Tibial artery (tissue), 4 donors: Measurements from ENCODE around the gene BRCA1.
"Not testable (repeated sequence)": the region's sequence is repeated elsewhere in the genome, so short reads cannot be mapped to it uniquely, and the experiment has no call there.

Experiments
- DNase-seq, 2 donors: peaks; one replicate each; pipeline ENCODE4 v3.0.0-alpha.2; 2019
- H3K27ac ChIP-seq, 2 donors: fragments of 200-600 bp; sonication (generic) in 1 of 2; 1 replicate in 1 of 2; 2 replicates in 1 of 2; pipeline ENCODE4 v1.5.1; 2018 to 2019; ENCODE audit warnings: mild to moderate bottlenecking in 1 of 2
- H3K27me3 ChIP-seq, 2 donors: fragments of 200-600 bp; sonication (generic) in 1 of 2; one replicate each; pipeline versions ENCODE4 v1.5.1 to v1.6.0; 2016 to 2019
- H3K36me3 ChIP-seq, 3 donors: fragments of 200-600 bp; sonication (generic) in 2 of 3; one replicate each; pipeline ENCODE4 v1.5.1; 2016 to 2019; ENCODE audit warnings: mild to moderate bottlenecking in 2 of 3
- H3K4me1 ChIP-seq, 4 donors: fragments of 200-600 bp; sonication (generic) in 2 of 4; 1 replicate in 3 of 4; 2 replicates in 1 of 4; pipeline ENCODE4 v1.5.1; 2016 to 2019
- H3K4me3 ChIP-seq, 2 donors: fragments of 200-600 bp; sonication (generic) in 1 of 2; 1 replicate in 1 of 2; 2 replicates in 1 of 2; pipeline ENCODE4 v1.5.1; 2018 to 2019; ENCODE audit warnings: mild to moderate bottlenecking in 2 of 2
- H3K9me3 ChIP-seq, 3 donors: fragments of 200-600 bp; sonication (generic) in 1 of 3; one replicate each; pipeline ENCODE4 v1.5.1; 2016 to 2019
- intact Hi-C: fragments of 100-400 bp; cut with DNase I; formaldehyde crosslinking; loops from one replicate; pipeline ENCODE4 v1.15.0; 2023; ENCODE audit warnings: low total_unique reads
- TF ChIP-seq, protein P1 (sequence below), 2 experiments: fragments of 200-600 bp in 1 of 2; fragments of 450-650 bp in 1 of 2; IDR thresholded peaks; one replicate each; pipeline ENCODE4 v1.5.1; 2017 to 2019; ENCODE audit warnings: antibody characterized with exemption in 2 of 2, mild to moderate bottlenecking in 1 of 2, moderate library complexity in 1 of 2

Gene BRCA1

DNA sequence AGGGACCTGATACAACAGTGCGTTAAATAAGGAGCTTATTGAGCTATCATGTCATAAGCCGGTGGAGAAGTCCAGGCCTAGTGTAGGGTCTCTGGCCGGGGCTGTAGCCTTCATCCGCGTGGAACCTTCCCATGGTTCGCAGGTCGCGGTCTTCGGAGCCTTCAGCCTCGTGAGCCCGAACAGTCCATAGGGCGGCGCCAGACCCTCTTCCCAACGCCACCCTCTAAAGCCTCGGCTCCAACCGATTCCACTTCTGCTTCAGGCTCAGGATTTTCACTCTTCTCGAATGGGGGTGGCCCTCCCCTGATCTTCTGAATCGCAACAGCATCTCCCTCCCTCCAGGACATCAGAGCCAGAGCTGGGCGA is 10.3 kb upstream of the BRCA1 start:
- Histone ChIP-seq H3K9me3 (no peaks in the 10 kb centered on the region), H3K4me1 (no peaks in the 10 kb centered on the region), H3K4me3 (no peak overlapping the region), H3K36me3 (peaks cover 17 to 49% (median 37%) of the 10 kb centered on the region in 3 donors), H3K27me3 (no peaks in the 10 kb centered on the region), H3K27ac (no peak overlapping the region)
- TF ChIP-seq, protein P1, sequence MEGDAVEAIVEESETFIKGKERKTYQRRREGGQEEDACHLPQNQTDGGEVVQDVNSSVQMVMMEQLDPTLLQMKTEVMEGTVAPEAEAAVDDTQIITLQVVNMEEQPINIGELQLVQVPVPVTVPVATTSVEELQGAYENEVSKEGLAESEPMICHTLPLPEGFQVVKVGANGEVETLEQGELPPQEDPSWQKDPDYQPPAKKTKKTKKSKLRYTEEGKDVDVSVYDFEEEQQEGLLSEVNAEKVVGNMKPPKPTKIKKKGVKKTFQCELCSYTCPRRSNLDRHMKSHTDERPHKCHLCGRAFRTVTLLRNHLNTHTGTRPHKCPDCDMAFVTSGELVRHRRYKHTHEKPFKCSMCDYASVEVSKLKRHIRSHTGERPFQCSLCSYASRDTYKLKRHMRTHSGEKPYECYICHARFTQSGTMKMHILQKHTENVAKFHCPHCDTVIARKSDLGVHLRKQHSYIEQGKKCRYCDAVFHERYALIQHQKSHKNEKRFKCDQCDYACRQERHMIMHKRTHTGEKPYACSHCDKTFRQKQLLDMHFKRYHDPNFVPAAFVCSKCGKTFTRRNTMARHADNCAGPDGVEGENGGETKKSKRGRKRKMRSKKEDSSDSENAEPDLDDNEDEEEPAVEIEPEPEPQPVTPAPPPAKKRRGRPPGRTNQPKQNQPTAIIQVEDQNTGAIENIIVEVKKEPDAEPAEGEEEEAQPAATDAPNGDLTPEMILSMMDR (IDR thresholded peaks at IDR 0.05): no peak
- intact Hi-C loops: no loop called here
- no peak for DNase-seq

DNA sequence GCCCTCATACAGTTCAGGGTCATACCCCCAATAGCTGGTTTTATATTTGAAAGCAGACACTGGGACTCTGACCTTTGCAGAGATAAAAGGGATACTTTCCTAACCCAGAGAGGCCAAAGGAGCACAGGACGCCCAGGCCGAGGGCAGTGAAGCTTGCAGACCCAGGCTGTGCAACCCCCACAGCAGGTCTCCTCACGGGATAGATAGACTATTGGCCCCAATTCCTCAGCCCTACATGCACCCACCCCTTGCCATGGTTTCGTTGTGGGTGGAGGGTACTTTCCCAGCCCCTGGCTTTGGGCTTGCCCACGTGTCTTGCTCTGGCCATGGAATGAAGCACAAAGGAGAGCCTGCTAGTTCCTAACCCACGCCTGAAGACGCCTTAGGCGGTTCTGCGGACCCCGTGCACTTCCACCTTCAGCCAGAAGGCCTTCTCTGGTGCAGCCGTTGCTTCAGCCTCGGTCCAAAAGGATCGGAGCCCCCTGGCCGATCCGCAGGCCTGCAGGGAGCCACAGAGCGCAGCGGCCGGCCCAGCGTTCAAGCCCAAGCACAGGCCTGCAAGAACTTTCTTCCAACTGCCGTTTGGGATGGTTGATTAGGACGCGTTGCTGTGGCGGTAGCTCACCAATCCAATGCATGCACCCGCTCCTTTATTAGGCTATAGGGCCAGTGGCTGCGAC is 9.8 kb upstream of the BRCA1 start:
- no peak for DNase-seq
- Histone ChIP-seq H3K27ac (no peak overlapping the region), H3K4me1 (no peaks in the 10 kb centered on the region), H3K9me3 (no peaks in the 10 kb centered on the region), H3K36me3 (peaks cover 17 to 47% (median 37%) of the 10 kb centered on the region in 3 donors), H3K4me3 (no peak overlapping the region), H3K27me3 (no peaks in the 10 kb centered on the region)
- TF ChIP-seq, protein P1 (IDR thresholded peaks at IDR 0.05): no peak
- intact Hi-C loops: no loop called here

DNA sequence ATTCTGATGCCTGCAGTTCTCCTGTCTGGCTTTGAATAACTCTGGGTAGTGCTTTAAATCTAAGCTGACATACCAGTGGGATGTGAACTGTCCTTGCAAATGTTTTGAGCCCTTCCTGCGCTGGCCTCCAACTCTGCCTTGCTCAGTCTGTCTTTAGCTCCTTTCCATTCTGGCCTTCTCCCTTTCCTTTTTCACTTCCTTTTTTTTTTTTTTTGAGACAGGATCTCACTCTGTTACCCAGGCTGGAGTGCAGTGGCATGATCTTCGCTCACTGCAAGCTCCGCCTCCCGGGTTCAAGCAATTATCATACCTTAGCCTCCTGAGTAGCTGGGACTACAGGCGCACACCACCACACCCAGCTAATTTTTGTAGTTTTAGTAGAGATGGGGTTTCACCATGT is 8.3 kb upstream of the BRCA1 start:
- H3K4me3 ChIP-seq, H3K27ac ChIP-seq, DNase-seq, H3K27me3 ChIP-seq, H3K4me1 ChIP-seq, intact Hi-C loops, H3K9me3 ChIP-seq: not testable (repeated sequence)
- peaks cover 17 to 51% (median 37%) of the 10 kb centered on the region in 3 donors for H3K36me3 ChIP-seq

DNA sequence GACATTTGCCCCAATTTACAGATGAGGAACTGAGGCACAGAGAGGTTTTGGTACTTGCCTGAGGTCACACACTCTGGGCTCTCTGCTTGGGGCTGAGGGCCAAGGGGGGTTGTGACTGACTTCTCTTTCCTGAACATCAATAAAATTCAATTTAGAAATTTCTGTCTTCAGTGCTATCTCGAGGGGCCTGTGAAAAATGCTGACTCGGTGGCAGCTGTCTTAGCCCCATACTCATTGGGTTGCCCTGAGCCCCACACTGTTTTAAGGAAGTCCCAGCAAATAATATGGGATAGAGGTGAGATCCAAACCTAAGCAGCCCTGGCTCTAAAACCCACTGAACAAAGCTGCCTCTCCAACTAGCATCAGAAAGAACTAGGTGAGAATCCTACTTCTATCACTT is 7.0 kb upstream of the BRCA1 start:
- Histone ChIP-seq H3K9me3 (no peaks in the 10 kb centered on the region), H3K27me3 (no peaks in the 10 kb centered on the region), H3K4me3 (no peak overlapping the region), H3K36me3 (peaks cover 17 to 57% (median 37%) of the 10 kb centered on the region in 3 donors), H3K27ac (no peak overlapping the region), H3K4me1 (peaks cover 0 to 4% (median 2%) of the 10 kb centered on the region in 4 donors)
- intact Hi-C loops: no loop called here
- TF ChIP-seq, protein P1 (IDR thresholded peaks at IDR 0.05): no peak
- no peak for DNase-seq

DNA sequence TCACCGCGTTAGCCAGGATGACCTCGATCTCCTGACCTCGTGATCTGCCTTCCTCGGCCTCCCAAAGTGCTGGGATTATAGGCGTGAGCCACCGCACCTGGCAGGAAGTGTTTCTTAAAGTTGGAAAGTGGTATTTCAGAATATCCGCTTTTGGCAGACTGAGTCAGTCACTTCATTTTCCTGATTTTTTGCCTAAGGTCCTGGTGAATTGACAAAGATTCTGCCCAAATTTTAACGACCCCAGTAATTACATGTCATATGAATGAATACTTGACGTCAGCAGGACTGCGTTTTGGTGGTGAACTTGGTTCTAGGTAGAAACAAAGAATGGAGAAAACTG is 4.5 kb upstream of the BRCA1 start:
- H3K9me3 ChIP-seq: no peaks in the 10 kb centered on the region

DNA sequence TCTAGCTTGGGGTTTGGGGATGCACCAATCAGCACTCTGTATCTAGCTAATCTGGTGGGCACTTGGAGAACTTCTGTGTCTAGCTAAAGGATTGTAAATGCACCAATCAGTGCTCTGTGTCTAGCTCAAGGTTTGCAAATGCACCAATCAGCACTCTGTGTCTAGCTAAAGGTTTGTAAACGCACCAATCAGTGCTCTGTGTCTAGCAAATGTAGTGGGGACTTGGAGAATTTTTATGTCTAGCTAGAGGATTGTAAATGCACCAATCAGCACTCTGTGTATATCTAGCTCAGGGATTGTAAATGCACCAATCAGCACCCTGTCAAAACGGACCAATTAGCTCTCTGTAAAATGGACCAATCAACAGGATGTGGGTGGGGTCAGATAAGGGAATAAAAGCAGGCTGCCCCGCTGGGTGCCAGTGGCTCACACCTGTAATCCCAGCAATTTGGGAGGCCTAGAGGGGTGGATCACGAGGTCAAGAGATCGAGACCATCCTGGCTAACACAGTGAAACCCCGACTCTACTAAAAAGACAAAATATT is 2.2 kb upstream of the BRCA1 start:
- DNase-seq, H3K4me3 ChIP-seq, H3K27ac ChIP-seq, H3K9me3 ChIP-seq, H3K27me3 ChIP-seq: not testable (repeated sequence)
- H3K36me3 ChIP-seq: peaks cover 0 to 22% (median 6%) of the 10 kb centered on the region in 3 donors
- H3K4me1 ChIP-seq: peaks cover 0 to 25% (median 18%) of the 10 kb centered on the region in 4 donors
- intact Hi-C loops: loop anchor here (5.0 kb wide), 2 partner anchors 40 to 110 kb away; no protein-coding TSS in a partner anchor

More for the DNA sequence above, 4.5 kb upstream of the BRCA1 start:
- Histone ChIP-seq H3K4me3 (no peak overlapping the region), H3K27ac (no peak overlapping the region), H3K27me3 (no peaks in the 10 kb centered on the region), H3K36me3 (peaks cover 7 to 44% (median 26%) of the 10 kb centered on the region in 3 donors), H3K4me1 (peaks cover 0 to 20% (median 12%) of the 10 kb centered on the region in 4 donors)
- intact Hi-C loops: loop anchor here (5.0 kb wide), 2 partner anchors 38 to 112 kb away; no protein-coding TSS in a partner anchor
- no peak for DNase-seq
- TF ChIP-seq, protein P1 (IDR thresholded peaks at IDR 0.05): no peak
